Left lung (tissue), 14 donors: Measurements from ENCODE around the gene SCD. TPM values are rescaled to one million over a fixed set of nuclear protein-coding genes. Genes with fewer than 3 reads are reported as not detected.
"Not testable (repeated sequence)": the region's sequence is repeated elsewhere in the genome, so short reads cannot be mapped to it uniquely, and the experiment has no call there.

Experiments used
- ATAC-seq: fragments of 200-7000 bp; cut with Tn5 transposase; one replicate; pipeline ENCODE4 v1.9.1; 2020; ENCODE audit warnings: moderate library complexity
- DNase-seq, 4 donors: peaks; one replicate each; pipeline ENCODE4 v3.0.0-alpha.2; 2013 to 2020
- H3K27ac ChIP-seq, 2 donors: fragments of 200-600 bp; sonication (generic) in 1 of 2; one replicate each; pipeline versions ENCODE4 v1.5.0 to v1.8.0; 2020 to 2021
- H3K27me3 ChIP-seq, 2 donors: fragments of 200-600 bp; sonication (generic) in 1 of 2; one replicate each; pipeline versions ENCODE4 v1.5.0 to v1.8.0; 2020 to 2021
- H3K36me3 ChIP-seq, 2 donors: fragments of 200-600 bp; sonication (generic) in 1 of 2; one replicate each; pipeline versions ENCODE4 v1.5.0 to v1.8.0; 2020 to 2021
- H3K4me1 ChIP-seq, 2 donors: fragments of 200-600 bp; one replicate each; pipeline ENCODE4 v1.8.0; 2021
- H3K4me3 ChIP-seq, 2 donors: fragments of 200-600 bp; sonication (generic) in 1 of 2; one replicate each; pipeline versions ENCODE4 v1.5.0 to v1.8.0; 2020 to 2021; ENCODE audit warnings: mild to moderate bottlenecking in 1 of 2
- H3K9me3 ChIP-seq, 2 donors: fragments of 200-600 bp; sonication (generic) in 1 of 2; one replicate each; pipeline versions ENCODE4 v1.5.0 to v1.8.0; 2020 to 2021
- CTCF ChIP-seq, 2 donors: fragments of 200-600 bp; sonication (generic) in 1 of 2; IDR thresholded peaks; one replicate each; pipeline versions ENCODE4 v1.5.0 to v1.8.0; 2021; ENCODE audit warnings: antibody characterized with exemption in 2 of 2
- intact Hi-C, 2 donors: fragments of 100-400 bp; cut with DNase I; formaldehyde crosslinking; loops; one replicate each; pipeline versions ENCODE4 v1.11.2 to v1.14.2; 2022
- long read RNA-seq, 12 donors: library from polyadenylated mRNA in 2 of 12; unstranded in 2 of 12; transcript quantifications; one replicate each; pipeline ENCODE4 v2.0.0 and lab custom pipeline, GENCODE V29; 2019 to 2026
- polyA plus RNA-seq, 6 donors: library from polyadenylated mRNA; unstranded; fragments of 120-200 nt; gene quantifications; one replicate each; pipeline ENCODE4 v1.2.1, GENCODE V29; 2013; ENCODE audit not compliant: insufficient read length in 6 of 6
- total RNA-seq, 2 donors: library from RNA; stranded (reverse); fragmentation: NEBNext Ultra II Directional; extraction: Animal tissue kit (Norgen Biotek cat#: 25700); gene quantifications; one replicate each; pipeline ENCODE4 v1.2.1, GENCODE V29; 2021
- donor health status: DM: no; HTN: yes; CAD: no.
- donor health status: DM: no; HTN: no; CAD: no.

The SCD gene
- total RNA-seq, result 100 to 1,000 TPM; 524 to 529 TPM
- 10 to 100 TPM; 17.3 to 62.2 (median 27.5) TPM for polyA plus RNA-seq
- long read RNA-seq, donor 1, full-length matches to known transcripts, result 1 of 1 reads
- long read RNA-seq, donor 1, partial matches to known transcripts, result 0 of 1 reads
- long read RNA-seq, donor 1, other reads (novel, unspliced or antisense), result 0 of 1 reads
- long read RNA-seq, donor 2, full-length matches to known transcripts, result 4 of 4 reads
- long read RNA-seq, donor 2, partial matches to known transcripts, result 0 of 4 reads
- long read RNA-seq, donor 2, other reads (novel, unspliced or antisense), result 0 of 4 reads
- long read RNA-seq, donor 3, full-length matches to known transcripts, result 4 of 38 reads
- long read RNA-seq, donor 3, partial matches to known transcripts, result 34 of 38 reads
- long read RNA-seq, donor 3, other reads (novel, unspliced or antisense), result 0 of 38 reads
- long read RNA-seq, donor 4, full-length matches to known transcripts, result 9 of 23 reads
- long read RNA-seq, donor 4, partial matches to known transcripts, result 4 of 23 reads
- long read RNA-seq, donor 4, other reads (novel, unspliced or antisense), result 10 of 23 reads
- long read RNA-seq, donor 5, full-length matches to known transcripts, result 3 of 3 reads
- long read RNA-seq, donor 5, partial matches to known transcripts, result 0 of 3 reads
- long read RNA-seq, donor 5, other reads (novel, unspliced or antisense), result 0 of 3 reads
- long read RNA-seq, donor 6, result 0 reads
- long read RNA-seq, donor 7, result 0 reads
- long read RNA-seq, donor 8, full-length matches to known transcripts, result 3 of 3 reads
- long read RNA-seq, donor 8, partial matches to known transcripts, result 0 of 3 reads
- long read RNA-seq, donor 8, other reads (novel, unspliced or antisense), result 0 of 3 reads
- long read RNA-seq, donor 9, result 0 reads
- long read RNA-seq, donor 10, full-length matches to known transcripts, result 7 of 14 reads
- long read RNA-seq, donor 10, partial matches to known transcripts, result 4 of 14 reads
- long read RNA-seq, donor 10, other reads (novel, unspliced or antisense), result 3 of 14 reads
- long read RNA-seq, donor 11, full-length matches to known transcripts, result 92 of 222 reads
- long read RNA-seq, donor 11, partial matches to known transcripts, result 130 of 222 reads
- long read RNA-seq, donor 11, other reads (novel, unspliced or antisense), result 0 of 222 reads
- long read RNA-seq, donor 12, full-length matches to known transcripts, result 1 of 1 reads
- long read RNA-seq, donor 12, partial matches to known transcripts, result 0 of 1 reads
- long read RNA-seq, donor 12, other reads (novel, unspliced or antisense), result 0 of 1 reads

- DNase-seq (peak; percentile 49 to 94 (median 82)), ATAC-seq (peak; percentile 88)
- intact Hi-C loops, result loop anchor here in 1 of 2 donors (10.0 kb wide), 1 partner anchor 88 kb away; no protein-coding TSS in a partner anchor
- Histone ChIP-seq H3K4me1 (peaks cover 0 to 44% of the 10 kb centered on the region in 2 donors), H3K4me3 (peak within 1 kb of the TSS; percentile 54 to 82), H3K36me3 (peaks cover 0 to 33% of the 10 kb centered on the region in 2 donors), H3K9me3 (no peaks in the 10 kb centered on the region), H3K27me3 (peaks cover 0 to 9% of the 10 kb centered on the region in 2 donors), H3K27ac (peak within 1 kb of the TSS; percentile 71 to 78)
- no peak for TF ChIP-seq CTCF (IDR thresholded peaks at IDR 0.05)
These were observed at the start of gene SCD for GRCh38 chr10:100346765-100347567. Gene SCD (plus strand): TSS chr10:100347233. CDS start chr10:100347505, 272 bp downstream.

GRCh38 chr10:100297242-100297641 lies 49.8 kb upstream of the SCD start:
- peaks cover 0 to 5% of the 10 kb centered on the region in 2 donors for H3K4me1 ChIP-seq
- TF ChIP-seq CTCF (IDR thresholded peaks at IDR 0.05), result no peak
- no peaks in the 10 kb centered on the region for H3K9me3 ChIP-seq
- intact Hi-C loops, result no loop called here
- no peaks in the 10 kb centered on the region for H3K36me3 ChIP-seq
- no peak for DNase-seq
- H3K27me3 ChIP-seq, result peaks cover 0 to 34% of the 10 kb centered on the region in 2 donors
- H3K4me3 ChIP-seq, result no peak overlapping the region
- no peak for ATAC-seq
- no peak overlapping the region for H3K27ac ChIP-seq

GRCh38 chr10:100301123-100301522 lies 45.9 kb upstream of the SCD start:
- ATAC-seq, H3K4me3 ChIP-seq, H3K4me1 ChIP-seq, H3K27ac ChIP-seq, DNase-seq, H3K9me3 ChIP-seq, H3K36me3 ChIP-seq: not testable (repeated sequence)
- H3K27me3 ChIP-seq, result peaks cover 0 to 35% of the 10 kb centered on the region in 2 donors
- intact Hi-C loops, result loop anchor here in 1 of 2 donors (10.0 kb wide), 1 partner anchor 134 kb away; no protein-coding TSS in a partner anchor

- no peaks in the 10 kb centered on the region for H3K4me1 ChIP-seq
- no peaks in the 10 kb centered on the region for H3K36me3 ChIP-seq
- peak; percentile 34 to 43 for TF ChIP-seq CTCF (IDR thresholded peaks at IDR 0.05)
- DNase-seq (no peak), ATAC-seq (peak; percentile 70)
- H3K9me3 ChIP-seq, result no peaks in the 10 kb centered on the region
- H3K27me3 ChIP-seq, result peaks cover 0 to 26% of the 10 kb centered on the region in 2 donors
- H3K27ac ChIP-seq, result no peak overlapping the region
- intact Hi-C loops, result loop anchor here in 1 of 2 donors (10.0 kb wide), 1 partner anchor 131 kb away; no protein-coding TSS in a partner anchor
- no peak overlapping the region for H3K4me3 ChIP-seq
These were observed 43.2 kb upstream of the SCD start for GRCh38 chr10:100303724-100304319.
